ENCODE data around the gene MR1. TPM values are rescaled to one million over a fixed set of nuclear protein-coding genes. Genes with fewer than 3 reads are reported as not detected.
A peak's percentile ranks its signal among the peaks of the same experiment; 100 is the strongest.

The MR1 gene
- total RNA-seq, 2 donors from 2014 or later: 19.6 to 30.0 TPM

DNA sequence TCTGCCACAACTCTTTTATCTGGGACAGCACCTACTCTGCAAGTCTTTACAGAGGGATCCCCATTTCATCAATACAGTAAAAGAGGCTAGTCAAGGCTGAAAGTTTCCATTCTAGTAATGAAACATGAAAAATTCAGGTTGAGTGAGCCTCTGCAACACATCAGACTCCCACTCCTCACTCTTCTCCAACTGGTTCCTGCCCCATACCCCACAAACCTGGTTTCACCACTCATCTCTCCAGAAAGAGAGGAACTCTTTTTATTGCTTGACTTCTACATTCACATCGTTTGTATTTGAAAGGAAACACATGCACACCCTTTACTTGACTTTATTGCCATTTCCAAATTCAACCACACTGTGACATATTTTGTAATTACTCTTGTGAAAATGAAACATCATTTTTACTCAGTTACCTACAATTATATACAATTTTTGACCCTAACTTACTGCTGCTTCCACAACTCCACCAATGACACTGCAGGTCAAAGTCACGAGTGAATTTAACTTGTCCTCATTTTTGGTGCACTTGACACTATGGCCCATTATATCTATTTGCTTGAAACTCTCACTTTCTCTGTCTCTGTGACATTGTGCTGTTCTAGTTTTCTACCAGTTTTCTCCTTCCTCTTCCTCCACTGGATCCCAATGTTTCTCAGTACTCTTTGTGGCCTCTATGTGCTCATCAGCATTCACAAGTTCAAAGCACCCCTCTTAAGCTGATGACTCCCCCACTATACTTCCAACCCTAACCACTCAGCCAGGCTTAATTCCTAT, 19.1 kb upstream of the MR1 start:
- H3K27me3 ChIP-seq (replicated peaks; ENCODE audit: insufficient read depth): no peaks in the 10 kb centered on the region
- H3K4me1 ChIP-seq (ENCODE audit: control insufficient read depth in 1 of 2, low read depth in 2 of 2): peaks cover 37 to 70% of the 10 kb centered on the region in 2 donors
- H3K36me3 ChIP-seq: no peaks in the 10 kb centered on the region
- ATAC-seq (ENCODE audit: insufficient number of reproducible peaks, low FRiP score, low read depth): no peak
- no peaks in the 10 kb centered on the region for H3K9me3 ChIP-seq
- no peak for DNase-seq (ENCODE audit: low spot score)
- H3K4me3 ChIP-seq: no peak overlapping the region
- no peak overlapping the region for H3K27ac ChIP-seq
- TF ChIP-seq, protein P1, sequence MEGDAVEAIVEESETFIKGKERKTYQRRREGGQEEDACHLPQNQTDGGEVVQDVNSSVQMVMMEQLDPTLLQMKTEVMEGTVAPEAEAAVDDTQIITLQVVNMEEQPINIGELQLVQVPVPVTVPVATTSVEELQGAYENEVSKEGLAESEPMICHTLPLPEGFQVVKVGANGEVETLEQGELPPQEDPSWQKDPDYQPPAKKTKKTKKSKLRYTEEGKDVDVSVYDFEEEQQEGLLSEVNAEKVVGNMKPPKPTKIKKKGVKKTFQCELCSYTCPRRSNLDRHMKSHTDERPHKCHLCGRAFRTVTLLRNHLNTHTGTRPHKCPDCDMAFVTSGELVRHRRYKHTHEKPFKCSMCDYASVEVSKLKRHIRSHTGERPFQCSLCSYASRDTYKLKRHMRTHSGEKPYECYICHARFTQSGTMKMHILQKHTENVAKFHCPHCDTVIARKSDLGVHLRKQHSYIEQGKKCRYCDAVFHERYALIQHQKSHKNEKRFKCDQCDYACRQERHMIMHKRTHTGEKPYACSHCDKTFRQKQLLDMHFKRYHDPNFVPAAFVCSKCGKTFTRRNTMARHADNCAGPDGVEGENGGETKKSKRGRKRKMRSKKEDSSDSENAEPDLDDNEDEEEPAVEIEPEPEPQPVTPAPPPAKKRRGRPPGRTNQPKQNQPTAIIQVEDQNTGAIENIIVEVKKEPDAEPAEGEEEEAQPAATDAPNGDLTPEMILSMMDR (IDR thresholded peaks at IDR 0.05): no peak

DNA sequence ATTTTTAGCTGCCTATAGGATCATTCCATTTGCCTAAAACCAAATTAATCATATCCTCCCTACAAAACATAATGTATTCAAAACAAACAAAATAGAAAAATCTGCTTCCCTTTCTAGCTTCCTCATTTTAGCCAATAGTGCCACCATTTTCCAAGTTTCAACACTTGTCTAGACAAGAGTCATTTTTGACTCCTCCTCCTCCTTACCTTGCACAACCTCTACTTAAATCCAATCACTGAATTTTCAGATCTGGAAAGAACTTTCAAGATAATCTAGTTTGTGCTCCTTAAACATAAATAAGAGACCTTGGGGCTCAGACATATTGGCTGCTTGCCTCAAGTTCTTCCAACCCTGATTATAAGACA, 18.6 kb upstream of the MR1 start:
- H3K27ac ChIP-seq: no peak overlapping the region
- ATAC-seq (ENCODE audit: insufficient number of reproducible peaks, low FRiP score, low read depth): no peak
- no peak overlapping the region for H3K4me3 ChIP-seq
- TF ChIP-seq, protein P1 (IDR thresholded peaks at IDR 0.05): no peak
- H3K9me3 ChIP-seq: no peaks in the 10 kb centered on the region
- DNase-seq (ENCODE audit: low spot score): no peak
- no peaks in the 10 kb centered on the region for H3K36me3 ChIP-seq
- H3K4me1 ChIP-seq (ENCODE audit: control insufficient read depth in 1 of 2, low read depth in 2 of 2): peaks cover 32 to 67% of the 10 kb centered on the region in 2 donors
- no peaks in the 10 kb centered on the region for H3K27me3 ChIP-seq (replicated peaks; ENCODE audit: insufficient read depth)

DNA sequence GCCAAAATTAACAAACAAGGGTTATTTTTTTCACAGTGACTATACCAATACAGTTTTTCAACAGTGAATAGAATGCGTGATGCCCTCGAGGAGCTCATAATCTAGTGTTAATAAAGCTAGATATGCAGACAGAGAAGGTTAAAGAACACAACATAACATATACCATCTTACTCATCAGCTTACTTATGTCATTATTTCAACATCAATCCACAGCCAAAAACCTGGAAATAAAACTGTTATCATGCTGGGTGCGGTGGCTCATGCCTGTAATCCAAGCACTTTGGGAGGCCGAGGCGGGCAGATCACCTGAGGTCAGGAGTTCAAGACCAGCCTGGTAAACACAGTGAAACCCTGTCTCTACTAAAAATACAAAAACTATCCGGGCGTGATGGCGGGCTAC, 17.2 kb upstream of the MR1 start:
- Histone ChIP-seq H3K27ac (no peak overlapping the region), H3K4me3 (no peak overlapping the region), H3K27me3 (replicated peaks; ENCODE audit: insufficient read depth) (no peaks in the 10 kb centered on the region), H3K9me3 (no peaks in the 10 kb centered on the region), H3K4me1 (ENCODE audit: control insufficient read depth in 1 of 2, low read depth in 2 of 2) (peaks cover 24 to 67% of the 10 kb centered on the region in 2 donors), H3K36me3 (no peaks in the 10 kb centered on the region)
- TF ChIP-seq, protein P1 (IDR thresholded peaks at IDR 0.05): no peak
- ATAC-seq (ENCODE audit: insufficient number of reproducible peaks, low FRiP score, low read depth): no peak
- DNase-seq (ENCODE audit: low spot score): no peak

DNA sequence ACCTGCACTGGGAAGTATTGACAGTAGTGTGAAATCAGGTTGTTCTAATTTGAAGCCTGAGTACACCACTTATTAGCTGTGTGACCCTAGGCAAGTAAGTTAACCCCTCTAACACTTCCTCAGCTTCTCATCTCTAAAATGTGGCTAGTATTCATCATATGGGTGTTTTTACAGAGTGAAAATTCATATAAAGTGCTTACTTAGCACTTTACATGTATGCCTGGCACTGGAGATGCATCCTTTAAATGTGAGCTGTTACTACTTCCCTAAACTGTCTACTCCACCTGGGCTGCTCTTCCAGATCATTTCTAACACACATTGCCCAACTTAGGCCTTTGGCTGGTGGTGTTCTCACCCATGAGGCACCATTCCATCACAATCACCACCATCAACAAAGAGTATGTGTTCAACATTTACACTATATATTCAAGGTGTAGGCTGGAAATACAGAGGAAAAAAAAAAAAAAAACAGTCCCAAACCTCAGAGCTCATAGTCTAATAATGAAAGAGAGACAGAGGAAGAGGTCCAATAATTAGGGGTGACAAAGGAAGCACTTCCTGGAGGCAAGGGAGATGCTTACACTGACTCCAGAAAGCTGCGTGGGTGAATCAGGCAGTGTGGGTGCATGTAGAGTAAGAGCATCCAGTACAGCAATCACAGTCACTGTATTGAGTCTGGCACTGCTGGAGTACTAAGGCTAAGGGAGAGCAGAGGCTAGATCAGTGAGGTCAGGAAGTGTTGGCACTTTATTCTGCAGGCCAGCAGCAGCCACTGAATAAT, 14.7 kb upstream of the MR1 start:
- TF ChIP-seq, protein P1 (IDR thresholded peaks at IDR 0.05): no peak
- H3K4me1 ChIP-seq (ENCODE audit: control insufficient read depth in 1 of 2, low read depth in 2 of 2): peaks cover 20 to 60% of the 10 kb centered on the region in 2 donors
- no peaks in the 10 kb centered on the region for H3K36me3 ChIP-seq
- no peak for DNase-seq (ENCODE audit: low spot score)
- no peak overlapping the region for H3K4me3 ChIP-seq
- no peaks in the 10 kb centered on the region for H3K9me3 ChIP-seq
- no peak for ATAC-seq (ENCODE audit: insufficient number of reproducible peaks, low FRiP score, low read depth)
- H3K27me3 ChIP-seq (replicated peaks; ENCODE audit: insufficient read depth): no peaks in the 10 kb centered on the region
- H3K27ac ChIP-seq: no peak overlapping the region

DNA sequence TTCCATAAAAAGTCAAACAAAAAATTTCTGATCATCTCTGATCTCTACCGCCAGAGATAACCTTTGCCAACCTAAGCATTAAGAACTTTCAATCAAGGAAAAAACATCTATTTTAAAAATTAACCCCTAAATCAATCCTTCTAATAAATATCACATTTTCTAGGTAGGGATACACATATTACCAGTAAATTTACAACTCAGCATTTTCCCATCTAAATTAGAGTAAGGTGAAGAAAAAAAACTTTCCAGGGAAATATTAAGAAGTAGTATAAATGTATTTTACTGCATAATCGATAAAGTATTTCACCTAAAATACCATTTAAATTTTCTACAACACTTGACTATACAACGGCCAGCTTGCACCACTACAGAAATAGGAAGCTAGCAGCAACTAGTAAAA, 12.6 kb upstream of the MR1 start:
- Histone ChIP-seq H3K9me3 (no peaks in the 10 kb centered on the region), H3K4me1 (ENCODE audit: control insufficient read depth in 1 of 2, low read depth in 2 of 2) (peaks cover 14 to 44% of the 10 kb centered on the region in 2 donors), H3K4me3 (peak overlapping the region; percentile 96), H3K27ac (peak overlapping the region; percentile 92 to 94), H3K27me3 (replicated peaks; ENCODE audit: insufficient read depth) (no peaks in the 10 kb centered on the region), H3K36me3 (no peaks in the 10 kb centered on the region)
- ATAC-seq (ENCODE audit: insufficient number of reproducible peaks, low FRiP score, low read depth): no peak
- TF ChIP-seq, protein P1 (IDR thresholded peaks at IDR 0.05): no peak
- no peak for DNase-seq (ENCODE audit: low spot score)

Data from thoracic aorta (tissue), 2 donors.